Stimulated activated CD4-positive, alpha-beta T cell treated with anti-CD3 and anti-CD28 coated beads, Interleukin-12 subunit alpha, Interleukin-12 subunit beta, amount 100 ng/mL, for 48 hours (primary cell): Measurements from ENCODE around the gene COL1A1.

Source experiments
- DNase-seq, 3 donors: peaks; one replicate each; pipeline ENCODE4 v3.0.0-alpha.2; 2020; ENCODE audit warnings: low read depth in 2 of 3, low spot score in 1 of 3

The COL1A1 gene

GRCh38 chr17:50201276-50201854, at the start of gene COL1A1:
TSS of gene COL1A1 (minus strand) at chr17:50201631. CDS start at chr17:50201513, 118 bp downstream.
- DNase-seq: no peak

- no peak for DNase-seq
Measured at GRCh38 chr17:50248255-50248654, 46.8 kb upstream of the COL1A1 start.

GRCh38 chr17:50244771-50245170, 43.3 kb upstream of the COL1A1 start:
- DNase-seq: no peak

- no peak for DNase-seq
Measured at GRCh38 chr17:50241431-50241830, 40.0 kb upstream of the COL1A1 start.

- no peak for DNase-seq
Measured at GRCh38 chr17:50240851-50241250, 39.4 kb upstream of the COL1A1 start.

- DNase-seq: no peak
Measured at GRCh38 chr17:50239937-50240336, 38.5 kb upstream of the COL1A1 start.

- DNase-seq: no peak
Measured at GRCh38 chr17:50238601-50239280, 37.3 kb upstream of the COL1A1 start.

- no peak for DNase-seq
Measured at GRCh38 chr17:50237901-50238300, 36.5 kb upstream of the COL1A1 start.

- no peak for DNase-seq
Measured at GRCh38 chr17:50234581-50234980, 33.1 kb upstream of the COL1A1 start.

GRCh38 chr17:50225701-50226240, 24.3 kb upstream of the COL1A1 start:
- DNase-seq: no peak

- no peak for DNase-seq
Measured at GRCh38 chr17:50222922-50223321, 21.5 kb upstream of the COL1A1 start.

- no peak for DNase-seq
Measured at GRCh38 chr17:50221864-50222545, 20.6 kb upstream of the COL1A1 start.

- no peak for DNase-seq
Measured at GRCh38 chr17:50221266-50221863, 19.9 kb upstream of the COL1A1 start.

- no peak for DNase-seq
Measured at GRCh38 chr17:50220811-50221210, 19.4 kb upstream of the COL1A1 start.

GRCh38 chr17:50219939-50220465, 18.6 kb upstream of the COL1A1 start:
- DNase-seq: no peak

- no peak for DNase-seq
Measured at GRCh38 chr17:50219342-50219741, 17.9 kb upstream of the COL1A1 start.

GRCh38 chr17:50218771-50219315, 17.4 kb upstream of the COL1A1 start:
- no peak for DNase-seq

- no peak for DNase-seq
Measured at GRCh38 chr17:50218071-50218759, 16.8 kb upstream of the COL1A1 start.

GRCh38 chr17:50217591-50217990, 16.2 kb upstream of the COL1A1 start:
- DNase-seq: no peak

- DNase-seq: no peak
Measured at GRCh38 chr17:50214976-50215760, 13.7 kb upstream of the COL1A1 start.
